ENCODE data around the gene HSD3B1.

DNA sequence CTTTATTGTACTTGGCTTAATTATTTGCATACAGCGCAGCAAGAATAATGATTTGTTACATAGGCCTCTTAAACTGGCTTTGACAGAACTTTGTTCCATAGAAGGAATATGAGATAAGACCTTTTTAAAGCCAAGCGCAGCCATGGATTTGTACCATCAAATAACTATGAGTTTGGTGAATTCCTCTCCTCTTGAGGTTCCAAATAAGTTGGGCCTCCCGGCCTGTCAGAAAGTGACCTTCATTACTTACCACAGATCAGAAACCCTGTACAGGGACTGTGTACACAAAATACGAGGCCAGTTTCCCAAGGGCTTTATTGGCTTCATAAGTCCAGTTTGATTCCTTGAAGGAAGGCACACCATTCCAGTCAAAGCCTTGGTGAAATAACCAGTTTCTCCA, 21.8 kb upstream of the HSD3B1 start:
- TF ChIP-seq EZH2 (IDR thresholded peaks at IDR 0.05; ENCODE audit: low read length), result no peak
- TF ChIP-seq, protein P1, sequence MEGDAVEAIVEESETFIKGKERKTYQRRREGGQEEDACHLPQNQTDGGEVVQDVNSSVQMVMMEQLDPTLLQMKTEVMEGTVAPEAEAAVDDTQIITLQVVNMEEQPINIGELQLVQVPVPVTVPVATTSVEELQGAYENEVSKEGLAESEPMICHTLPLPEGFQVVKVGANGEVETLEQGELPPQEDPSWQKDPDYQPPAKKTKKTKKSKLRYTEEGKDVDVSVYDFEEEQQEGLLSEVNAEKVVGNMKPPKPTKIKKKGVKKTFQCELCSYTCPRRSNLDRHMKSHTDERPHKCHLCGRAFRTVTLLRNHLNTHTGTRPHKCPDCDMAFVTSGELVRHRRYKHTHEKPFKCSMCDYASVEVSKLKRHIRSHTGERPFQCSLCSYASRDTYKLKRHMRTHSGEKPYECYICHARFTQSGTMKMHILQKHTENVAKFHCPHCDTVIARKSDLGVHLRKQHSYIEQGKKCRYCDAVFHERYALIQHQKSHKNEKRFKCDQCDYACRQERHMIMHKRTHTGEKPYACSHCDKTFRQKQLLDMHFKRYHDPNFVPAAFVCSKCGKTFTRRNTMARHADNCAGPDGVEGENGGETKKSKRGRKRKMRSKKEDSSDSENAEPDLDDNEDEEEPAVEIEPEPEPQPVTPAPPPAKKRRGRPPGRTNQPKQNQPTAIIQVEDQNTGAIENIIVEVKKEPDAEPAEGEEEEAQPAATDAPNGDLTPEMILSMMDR (optimal IDR thresholded peaks at IDR 0.05 in 1 of 3, IDR thresholded peaks at IDR 0.05 in 1 of 3, conservative IDR thresholded peaks at IDR 0.05 in 1 of 3; ENCODE audit: extremely low read depth in 1 of 3, insufficient read depth in 2 of 3, low read length in 3 of 3), result no peak

Measured in keratinocyte (primary cell).